Measurements from ENCODE around the gene WDR12.
"Not testable (repeated sequence)": the region's sequence is repeated elsewhere in the genome, so short reads cannot be mapped to it uniquely, and the experiment has no call there.

Gene WDR12

DNA sequence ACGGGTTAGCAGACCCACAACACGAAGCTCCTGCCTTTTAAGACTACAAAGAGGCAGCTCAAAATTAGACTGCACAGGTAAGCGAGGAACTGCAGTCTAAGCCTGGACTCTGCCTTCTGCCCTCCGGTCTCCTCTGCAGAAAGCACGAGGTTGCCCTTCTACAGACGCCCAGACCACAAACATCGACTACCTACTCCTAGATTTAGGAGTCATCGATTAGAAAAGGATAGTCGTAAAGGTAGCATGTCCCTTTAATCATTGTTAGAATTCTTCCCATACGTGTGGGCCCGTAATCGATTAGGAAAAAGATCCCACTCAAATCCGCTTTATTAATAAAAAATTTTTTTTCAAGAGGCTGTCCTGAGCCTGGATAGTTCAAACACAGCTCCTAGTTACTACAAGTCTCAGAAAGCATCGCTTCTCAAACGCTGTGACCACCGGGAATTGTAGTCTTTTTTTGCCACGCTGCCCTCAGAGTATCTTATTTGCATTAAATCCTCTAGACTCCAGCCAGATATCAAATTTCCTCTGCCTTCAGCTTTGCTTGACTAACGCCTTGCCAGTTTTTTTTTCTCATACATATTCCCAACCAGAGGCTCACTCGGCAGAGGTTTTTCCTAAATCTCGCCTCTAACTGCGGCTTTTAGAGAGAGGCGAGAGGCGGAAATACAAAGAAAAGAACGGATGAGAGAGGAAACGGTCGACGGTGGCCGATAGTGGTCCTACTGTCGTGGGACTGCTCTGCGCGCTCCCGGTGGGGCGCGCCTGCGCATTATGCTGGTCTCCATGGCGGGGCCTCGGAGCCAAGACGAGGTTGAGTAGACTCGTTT, at the start of gene WDR12, which contains the start of gene CARF:
Gene WDR12 (minus strand): TSS at position 162 of the 830 bp plus-strand sequence. CDS start 197 bp downstream, outside the sequence.
Gene CARF (plus strand): TSS at position 764 of the 830 bp plus-strand sequence. CDS start 29,628 bp downstream, outside the sequence.
- ATAC-seq (ENCODE audit: low read depth), result peak; percentile 83
- no peak for TF ChIP-seq CTCF (IDR thresholded peaks at IDR 0.05; ENCODE audit: poor library complexity, severe bottlenecking)
- H3K27ac ChIP-seq (ENCODE audit: poor library complexity, severe bottlenecking), result peak within 1 kb of the TSS; percentile 78

GRCh38 chr2:202960524-202960923, 49.1 kb upstream of the WDR12 start:
- no peak for ATAC-seq (ENCODE audit: low read depth)
- TF ChIP-seq CTCF (IDR thresholded peaks at IDR 0.05; ENCODE audit: poor library complexity, severe bottlenecking), result no peak

More for the DNA sequence above, at the start of gene WDR12, which contains the start of gene CARF:
- H3K36me3 ChIP-seq (ENCODE audit: low read depth), result peaks cover 13% of the 10 kb centered on the region
- H3K27me3 ChIP-seq (ENCODE audit: insufficient read depth, poor library complexity, severe bottlenecking), result no peaks in the 10 kb centered on the region
- DNase-seq (ENCODE audit: low spot score), result peak; percentile 91
- peaks cover 19% of the 10 kb centered on the region for H3K4me1 ChIP-seq (ENCODE audit: insufficient read depth, poor library complexity, severe bottlenecking)
- H3K4me3 ChIP-seq (ENCODE audit: severe bottlenecking), result peak within 1 kb of the TSS; percentile 69
- no peaks in the 10 kb centered on the region for H3K9me3 ChIP-seq (ENCODE audit: severe bottlenecking)

GRCh38 chr2:202950592-202950991, 39.1 kb upstream of the WDR12 start:
- no peak for DNase-seq (ENCODE audit: low spot score)
- Histone ChIP-seq H3K4me1 (ENCODE audit: insufficient read depth, poor library complexity, severe bottlenecking) (no peaks in the 10 kb centered on the region), H3K27ac (ENCODE audit: poor library complexity, severe bottlenecking) (no peak overlapping the region), H3K27me3 (ENCODE audit: insufficient read depth, poor library complexity, severe bottlenecking) (no peaks in the 10 kb centered on the region), H3K4me3 (ENCODE audit: severe bottlenecking) (no peak overlapping the region), H3K36me3 (ENCODE audit: low read depth) (peaks cover 8% of the 10 kb centered on the region; the same call in 1 of the 2 replicates), H3K9me3 (ENCODE audit: severe bottlenecking) (no peaks in the 10 kb centered on the region)
- no peak for TF ChIP-seq CTCF (IDR thresholded peaks at IDR 0.05; ENCODE audit: poor library complexity, severe bottlenecking)
- no peak for ATAC-seq (ENCODE audit: low read depth)

More at GRCh38 chr2:202960524-202960923, 49.1 kb upstream of the WDR12 start:
- no peak overlapping the region for H3K27ac ChIP-seq (ENCODE audit: poor library complexity, severe bottlenecking)
- H3K4me3 ChIP-seq (ENCODE audit: severe bottlenecking), result no peak overlapping the region
- no peaks in the 10 kb centered on the region for H3K9me3 ChIP-seq (ENCODE audit: severe bottlenecking)
- no peaks in the 10 kb centered on the region for H3K27me3 ChIP-seq (ENCODE audit: insufficient read depth, poor library complexity, severe bottlenecking)
- no peak for DNase-seq (ENCODE audit: low spot score)
- H3K36me3 ChIP-seq (ENCODE audit: low read depth), result peaks cover 11% of the 10 kb centered on the region
- no peaks in the 10 kb centered on the region for H3K4me1 ChIP-seq (ENCODE audit: insufficient read depth, poor library complexity, severe bottlenecking)

- not testable (repeated sequence) for H3K4me3 ChIP-seq (ENCODE audit: severe bottlenecking); H3K27me3 ChIP-seq (ENCODE audit: insufficient read depth, poor library complexity, severe bottlenecking); ATAC-seq (ENCODE audit: low read depth); DNase-seq (ENCODE audit: low spot score); H3K9me3 ChIP-seq (ENCODE audit: severe bottlenecking); H3K36me3 ChIP-seq (ENCODE audit: low read depth); H3K4me1 ChIP-seq (ENCODE audit: insufficient read depth, poor library complexity, severe bottlenecking); H3K27ac ChIP-seq (ENCODE audit: poor library complexity, severe bottlenecking)
Observed at GRCh38 chr2:202949333-202949732, 37.9 kb upstream of the WDR12 start.

- Histone ChIP-seq H3K4me1 (ENCODE audit: insufficient read depth, poor library complexity, severe bottlenecking) (no peaks in the 10 kb centered on the region), H3K4me3 (ENCODE audit: severe bottlenecking) (no peak overlapping the region), H3K27me3 (ENCODE audit: insufficient read depth, poor library complexity, severe bottlenecking) (no peaks in the 10 kb centered on the region), H3K36me3 (ENCODE audit: low read depth) (peaks cover 10% of the 10 kb centered on the region), H3K27ac (ENCODE audit: poor library complexity, severe bottlenecking) (no peak overlapping the region), H3K9me3 (ENCODE audit: severe bottlenecking) (no peaks in the 10 kb centered on the region)
- ATAC-seq (ENCODE audit: low read depth) (no peak), DNase-seq (ENCODE audit: low spot score) (no peak)
- TF ChIP-seq CTCF (IDR thresholded peaks at IDR 0.05; ENCODE audit: poor library complexity, severe bottlenecking), result no peak
Observed at GRCh38 chr2:202945497-202945896, 34.0 kb upstream of the WDR12 start.

Measured in RWPE2 (cell line).